Esophagus muscularis mucosa (tissue), 3 donors: ENCODE measurements around the gene SREBF1.

Source experiments
- CTCF ChIP-seq, 3 experiments: fragments of 200-600 bp in 2 of 3; fragments of 450-650 bp in 1 of 3; sonication (generic) in 2 of 3; IDR thresholded peaks; one replicate each; pipeline ENCODE4 v1.5.1; 2017 to 2019; ENCODE audit warnings: antibody characterized with exemption in 3 of 3, mild to moderate bottlenecking in 2 of 3, moderate library complexity in 1 of 3
- EP300 ChIP-seq: sonication (generic); formaldehyde crosslinking; IDR thresholded peaks from one replicate; pipeline ENCODE4 v1.6.1; 2017; ENCODE audit warnings: antibody characterized with exemption

- TF ChIP-seq EP300 = no peak
- TF ChIP-seq CTCF (IDR thresholded peaks at IDR 0.05) = no peak
Observed at GRCh38 chr17:17855976-17856375, 19.2 kb upstream of the SREBF1 start.
